ENCODE data around the gene MYRIP.

DNA sequence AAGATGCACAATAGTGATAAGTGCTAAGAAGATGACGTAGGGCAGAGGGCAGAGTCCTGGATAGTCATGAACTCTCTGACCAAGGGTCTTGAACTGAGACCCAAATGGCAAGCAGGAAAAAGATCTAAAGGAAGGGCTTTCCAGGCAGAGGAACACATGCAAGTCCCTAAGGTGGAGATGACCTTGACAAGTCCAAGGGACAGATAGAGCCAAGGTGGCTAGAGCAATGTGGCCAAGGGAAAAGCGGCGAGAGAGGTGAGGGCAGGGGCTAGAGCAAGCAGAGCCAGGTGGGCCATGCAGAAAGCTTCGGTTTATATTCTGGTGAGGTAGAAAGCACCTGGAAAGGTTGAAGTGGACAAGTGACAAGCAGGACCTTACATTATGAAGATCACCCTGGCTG, 414.4 kb downstream of the MYRIP start:
- TF ChIP-seq CTCF (IDR thresholded peaks at IDR 0.05), result no peak
- TF ChIP-seq POLR2A (IDR thresholded peaks at IDR 0.05), result no peak

Measured in uterus (tissue), 2 donors.